Measurements from ENCODE around the gene TP53AIP1.
"Not testable (repeated sequence)": the region's sequence is repeated elsewhere in the genome, so short reads cannot be mapped to it uniquely, and the experiment has no call there.

The TP53AIP1 gene

GRCh38 chr11:128924510-128925249 is 18.0 kb downstream of the TP53AIP1 start:
- DNase-seq, result no peak

DNA sequence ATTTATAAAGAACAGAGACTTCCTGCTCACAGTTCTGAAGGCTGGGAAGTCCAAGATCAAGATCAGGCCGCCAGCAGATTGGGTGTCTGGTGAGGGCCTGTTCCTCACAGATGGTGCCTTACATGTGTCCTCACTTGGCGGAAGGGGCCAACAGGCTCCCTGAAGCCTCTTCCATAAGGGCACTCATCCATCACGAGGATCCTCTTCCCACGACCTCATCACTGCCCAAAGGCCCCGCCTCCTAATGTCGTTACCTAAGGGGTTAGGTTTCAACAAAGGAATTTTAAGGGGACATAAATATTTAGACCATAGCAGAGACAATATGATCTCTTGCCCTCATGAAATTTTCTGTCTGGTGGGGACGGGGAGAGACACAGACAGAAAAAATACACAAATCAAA is 18.6 kb downstream of the TP53AIP1 start:
- DNase-seq, result no peak

DNA sequence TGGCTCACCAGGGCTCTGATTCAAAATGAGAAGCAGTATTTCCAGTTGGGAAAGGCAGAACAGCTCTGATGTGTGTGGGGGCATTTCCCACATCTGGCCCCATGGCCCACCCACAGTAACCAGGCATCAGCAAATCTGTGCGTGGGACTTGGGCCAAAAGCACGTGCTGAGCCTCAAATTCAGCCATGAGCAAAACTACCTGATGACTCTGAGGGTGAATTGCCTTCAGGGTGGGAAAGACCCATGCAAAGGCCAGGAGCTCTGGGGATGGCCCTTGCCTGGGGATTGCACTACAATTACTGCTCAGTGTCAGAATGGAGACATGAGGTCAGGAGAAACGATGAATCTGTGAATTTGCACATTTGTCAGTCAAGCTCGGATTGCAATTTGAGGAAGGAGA is 20.9 kb downstream of the TP53AIP1 start:
- DNase-seq, result no peak

GRCh38 chr11:128920666-128921065 is 22.0 kb downstream of the TP53AIP1 start:
- DNase-seq, result no peak

DNA sequence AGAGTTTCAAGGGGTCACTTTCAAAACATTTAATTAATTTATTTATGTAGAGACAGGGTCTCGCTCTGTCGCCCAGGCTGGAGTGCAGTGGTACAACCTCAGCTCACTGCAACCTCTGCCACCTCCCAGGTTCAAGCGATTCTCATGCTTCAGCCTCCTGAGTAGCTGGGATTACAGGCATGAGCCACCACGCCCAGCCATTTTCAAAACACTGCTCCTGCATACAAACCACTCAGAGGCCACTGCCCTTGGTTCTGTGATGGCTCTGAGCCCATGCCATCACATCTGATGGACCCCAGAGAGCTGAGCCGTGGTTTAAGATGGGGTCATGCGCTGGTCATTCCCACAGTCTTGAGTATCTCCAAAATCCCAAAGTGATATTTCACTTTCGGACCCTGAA is 23.0 kb downstream of the TP53AIP1 start:
- not testable (repeated sequence) for DNase-seq

DNA sequence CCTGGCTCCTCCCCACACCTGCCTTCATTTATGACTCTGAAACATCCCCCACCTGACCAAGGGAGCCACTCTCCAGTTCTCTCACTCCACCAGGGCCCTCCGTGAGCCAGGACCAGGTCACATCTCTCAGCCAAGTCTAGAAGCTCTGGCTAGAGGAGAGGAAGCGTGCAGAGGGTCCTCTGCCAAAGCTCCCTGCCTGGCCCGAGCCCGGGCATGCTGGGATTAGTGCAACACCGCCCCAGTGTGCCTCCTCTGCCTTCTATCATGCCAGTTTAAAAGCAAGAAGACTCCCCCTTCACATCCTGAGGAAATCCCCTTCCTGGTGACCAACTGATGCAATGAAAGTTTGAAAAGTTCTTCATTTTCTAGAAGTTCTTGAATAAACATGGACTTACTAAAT is 23.5 kb downstream of the TP53AIP1 start:
- no peak for DNase-seq

DNA sequence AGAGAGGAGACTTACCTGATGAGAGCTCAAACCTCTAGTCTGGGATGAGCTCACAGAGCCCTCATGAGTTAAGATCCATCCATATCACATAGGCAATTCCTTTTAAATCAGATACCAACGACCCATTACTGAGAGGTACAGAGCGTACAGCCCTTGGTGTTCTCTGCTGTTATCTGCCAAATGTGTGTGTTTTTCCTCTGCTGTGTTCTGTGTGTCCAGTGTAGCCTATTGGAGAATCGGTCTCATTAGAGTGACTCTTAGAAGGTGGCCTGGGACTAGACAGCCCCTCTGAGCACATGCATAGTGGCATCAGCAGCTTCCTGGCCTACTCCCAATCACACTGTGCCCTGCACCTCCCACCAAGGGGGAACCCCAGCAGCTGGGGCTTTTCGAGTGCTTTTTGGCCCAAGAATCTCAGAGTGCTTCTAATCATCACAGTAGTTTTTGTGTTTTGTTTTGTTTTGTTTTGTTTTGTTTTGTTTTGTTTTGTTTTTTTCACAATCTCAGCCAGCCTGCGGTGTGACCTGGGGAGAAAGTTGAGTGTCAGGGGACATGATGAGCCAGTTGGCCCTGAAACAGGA is 25.4 kb downstream of the TP53AIP1 start:
- no peak for DNase-seq

DNA sequence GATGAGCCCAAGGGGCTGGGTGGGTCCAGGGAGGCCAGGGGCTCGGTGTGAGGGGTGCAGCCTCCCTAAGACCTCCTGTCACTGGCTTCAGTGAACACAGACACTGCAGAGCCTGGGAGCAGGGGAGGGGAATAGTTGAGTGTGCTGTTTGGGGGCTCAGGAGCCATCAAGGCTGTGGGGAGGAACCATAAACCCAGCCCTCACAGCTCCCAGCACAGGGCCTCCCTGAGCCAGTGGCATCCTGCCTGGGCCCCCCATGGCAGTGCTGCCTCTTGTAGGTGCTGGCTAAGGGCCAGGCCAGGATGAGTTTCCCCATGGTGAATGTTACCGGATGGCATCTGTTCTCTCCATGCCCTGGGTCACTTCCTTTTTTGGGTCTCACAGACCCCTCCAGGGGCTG is 26.0 kb downstream of the TP53AIP1 start:
- DNase-seq, result no peak

GRCh38 chr11:128916037-128916572 is 26.6 kb downstream of the TP53AIP1 start:
- no peak for DNase-seq

DNA sequence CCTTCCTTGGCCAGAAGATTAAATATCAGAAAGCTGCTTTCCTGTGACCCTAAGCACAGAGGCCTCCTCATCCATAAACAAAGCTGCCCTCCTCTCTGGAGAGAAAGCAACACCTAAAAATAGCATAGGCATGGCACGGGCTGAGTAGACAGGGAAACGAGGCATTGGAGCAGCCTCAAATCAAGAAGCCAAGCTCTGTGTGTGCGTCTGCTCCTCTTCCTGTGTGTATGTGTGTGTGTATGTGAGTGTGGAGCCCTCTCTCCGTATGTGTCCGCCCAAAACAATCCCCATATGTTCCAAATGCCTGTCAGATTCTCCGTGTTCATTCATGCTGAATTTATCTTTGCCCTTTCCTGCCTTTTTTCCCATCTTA is 27.5 kb downstream of the TP53AIP1 start:
- peak; percentile 33 for DNase-seq

- no peak for DNase-seq
These were observed 28.2 kb downstream of the TP53AIP1 start for GRCh38 chr11:128914216-128915148.

- DNase-seq, result no peak
These were observed 28.9 kb downstream of the TP53AIP1 start for GRCh38 chr11:128913806-128914205.

GRCh38 chr11:128911701-128912100 is 31.0 kb downstream of the TP53AIP1 start:
- DNase-seq, result no peak

GRCh38 chr11:128911239-128911638 is 31.4 kb downstream of the TP53AIP1 start:
- DNase-seq, result no peak

DNA sequence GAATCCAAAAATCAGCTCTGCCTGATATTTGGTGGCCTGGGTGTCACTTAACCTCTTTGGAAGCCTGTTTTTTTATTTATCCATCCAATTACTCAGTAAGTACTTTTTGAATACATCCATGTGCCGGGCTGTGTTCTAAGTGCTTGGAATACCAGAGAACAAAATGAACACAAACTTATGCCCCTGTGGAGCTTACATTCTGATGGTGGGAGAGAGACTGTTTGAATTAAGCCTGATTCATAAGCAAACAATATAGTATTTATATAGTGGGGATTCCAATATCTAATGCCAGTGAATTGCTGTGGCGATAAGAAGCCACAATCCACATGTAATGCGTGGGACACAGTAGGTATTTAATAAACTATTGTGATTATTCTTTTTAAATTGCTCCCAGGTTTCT is 32.1 kb downstream of the TP53AIP1 start:
- DNase-seq, result no peak

GRCh38 chr11:128909438-128910125 is 33.1 kb downstream of the TP53AIP1 start:
- DNase-seq, result no peak

DNA sequence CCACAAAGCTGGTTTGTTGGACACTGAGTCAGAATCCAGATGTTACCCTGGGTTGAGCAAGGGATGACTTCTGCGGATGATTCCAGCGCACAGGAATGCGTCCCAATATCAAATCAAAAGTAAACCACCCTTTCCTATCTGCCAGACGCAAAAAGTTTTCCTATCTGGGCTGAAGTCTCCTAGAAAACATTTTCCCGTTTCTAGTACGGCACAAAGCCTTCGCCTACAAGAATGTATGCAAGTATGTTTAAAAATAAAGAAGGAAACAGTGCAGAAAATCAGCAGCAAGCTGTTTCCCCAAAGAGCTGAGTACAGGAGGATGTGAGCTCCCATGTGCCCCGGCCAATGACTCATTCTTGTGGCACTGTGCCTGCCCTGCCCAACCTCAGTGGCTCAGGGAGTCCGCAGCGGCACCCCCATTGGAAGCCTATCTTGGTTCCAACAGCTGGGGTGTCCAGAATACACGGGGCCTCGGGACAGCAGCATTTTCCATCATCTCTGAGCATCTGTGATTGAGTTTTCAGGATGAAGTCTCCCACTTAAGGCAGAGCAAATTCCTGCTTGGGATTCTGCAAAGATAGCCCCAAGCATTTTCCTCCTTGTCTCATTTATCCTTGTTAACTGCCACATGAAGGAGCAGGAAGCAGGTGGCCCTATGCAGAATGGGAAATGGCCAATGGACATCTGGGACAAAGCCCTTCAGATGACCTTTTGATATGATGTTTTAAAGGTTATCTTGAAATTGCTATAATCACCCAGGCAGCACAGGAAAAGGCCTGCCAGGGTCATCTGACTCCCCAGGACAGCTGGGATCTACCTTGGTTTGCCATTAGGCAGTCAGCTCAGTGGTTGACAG is 34.1 kb downstream of the TP53AIP1 start:
- peak; percentile 67 for DNase-seq

DNA sequence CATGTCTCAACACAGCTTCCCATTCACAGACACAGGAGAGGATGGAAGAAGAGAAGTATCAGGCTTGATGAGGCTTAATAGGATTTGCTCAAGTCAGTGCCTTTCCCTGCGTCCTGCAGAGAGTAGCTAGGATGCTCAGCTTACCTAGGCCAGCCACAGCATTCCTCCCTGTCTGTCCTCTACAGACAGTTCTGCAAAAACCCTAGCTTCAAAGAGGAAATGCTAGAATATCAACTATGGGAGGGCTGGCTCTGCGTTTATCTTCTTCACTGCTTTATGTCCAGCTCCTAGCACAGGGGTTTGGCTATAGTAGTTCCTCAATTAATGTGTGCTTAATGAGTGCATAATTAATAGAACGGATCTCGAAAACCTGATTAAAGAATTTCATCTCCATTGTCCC is 35.1 kb downstream of the TP53AIP1 start:
- DNase-seq, result no peak

DNA sequence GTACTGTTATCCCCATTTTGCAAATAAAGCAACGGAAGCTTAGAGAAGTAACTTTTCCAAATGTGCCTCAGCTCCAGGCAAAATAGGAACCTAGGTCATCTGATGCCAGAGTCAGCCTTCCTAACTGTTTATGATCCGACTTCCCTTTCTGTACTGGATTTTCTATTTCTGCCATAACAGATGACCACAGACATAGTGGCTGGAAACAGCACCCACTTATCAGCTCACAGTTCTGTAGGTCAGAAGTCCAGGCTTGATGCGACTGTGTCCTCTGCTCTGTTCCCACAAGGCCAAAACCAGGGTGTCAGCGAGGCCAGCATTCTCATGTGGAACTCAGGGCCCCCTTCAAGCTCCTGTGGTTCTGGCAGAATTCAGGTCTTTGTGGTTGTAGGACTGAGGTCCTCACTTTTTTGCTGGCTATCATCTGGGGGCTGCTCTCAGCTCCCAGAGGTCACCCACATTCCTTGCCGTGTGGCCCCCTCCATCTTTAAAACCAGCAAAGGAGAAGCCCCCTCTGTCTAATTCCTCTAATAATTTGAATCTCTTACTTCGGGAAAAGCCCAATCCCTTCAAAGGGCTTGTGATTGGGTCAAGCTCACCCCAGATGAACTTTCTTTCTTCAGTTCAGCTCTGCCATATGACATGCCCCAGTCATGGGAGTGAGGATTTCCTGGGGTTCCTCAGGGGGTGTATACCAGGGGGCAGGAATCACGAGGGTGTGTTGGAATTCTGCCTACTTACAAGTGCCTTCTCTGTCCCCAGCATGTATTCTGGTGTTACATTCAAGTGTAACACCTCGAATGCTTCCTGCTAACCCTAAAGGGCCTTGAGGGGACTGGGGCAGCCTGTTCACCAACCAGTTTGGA is 36.3 kb downstream of the TP53AIP1 start:
- no peak for DNase-seq

- peak; percentile 26 for DNase-seq
These were observed 37.1 kb downstream of the TP53AIP1 start for GRCh38 chr11:128905345-128906184.
